Gastrocnemius medialis (tissue), 4 donors: ENCODE results near the gene ADGRB3. TPM values are rescaled to one million over a fixed set of nuclear protein-coding genes. Genes with fewer than 3 reads are reported as not detected.

Experiments used
- ATAC-seq, 2 donors: fragments of 150-250 bp; one replicate each; pipeline ENCODE4 v1.9.1; 2016
- DNase-seq, 2 donors: peaks; one replicate each; pipeline ENCODE4 v3.0.0-alpha.2; 2019
- H3K27ac ChIP-seq, 4 donors: fragments of 200-600 bp; sonication (generic); 1 replicate in 1 of 4; 2 replicates in 3 of 4; pipeline ENCODE4 v1.5.1; 2016 to 2018; ENCODE audit warnings: mild to moderate bottlenecking in 2 of 4, moderate library complexity in 1 of 4
- H3K27me3 ChIP-seq, 3 donors: fragments of 200-600 bp; sonication (generic) in 2 of 3; 1 replicate in 1 of 3; 2 replicates in 2 of 3; pipeline versions ENCODE4 v1.5.1 to v1.6.0; 2016 to 2019; ENCODE audit warnings: mild to moderate bottlenecking in 1 of 3, moderate library complexity in 1 of 3
- H3K36me3 ChIP-seq, 2 donors: fragments of 200-600 bp; sonication (generic) in 1 of 2; one replicate each; pipeline ENCODE4 v1.5.1; 2017 to 2018
- H3K4me1 ChIP-seq, 2 donors: fragments of 200-600 bp; sonication (generic) in 1 of 2; one replicate each; pipeline ENCODE4 v1.5.1; 2016 to 2017; ENCODE audit warnings: mild to moderate bottlenecking in 2 of 2
- H3K4me3 ChIP-seq, 4 donors: fragments of 200-600 bp; sonication (generic) in 3 of 4; 1 replicate in 1 of 4; 2 replicates in 3 of 4; pipeline ENCODE4 v1.5.1; 2016 to 2019; ENCODE audit warnings: mild to moderate bottlenecking in 2 of 4
- H3K9me3 ChIP-seq, 3 donors: fragments of 200-600 bp; sonication (generic) in 2 of 3; 1 replicate in 1 of 3; 2 replicates in 2 of 3; pipeline ENCODE4 v1.5.1; 2016 to 2019
- CTCF ChIP-seq, 5 experiments: fragments of 450-650 bp in 3 of 5; fragments of 200-600 bp in 2 of 5; sonication (generic) in 2 of 5; IDR thresholded peaks in 4 of 5; conservative IDR thresholded peaks in 1 of 5; 1 replicate in 4 of 5; 2 replicates in 1 of 5; pipeline ENCODE4 v1.5.1; 2016 to 2019; ENCODE audit warnings: antibody characterized with exemption in 5 of 5, mild to moderate bottlenecking in 3 of 5, moderate library complexity in 3 of 5
- POLR2A ChIP-seq, 2 donors: fragments of 450-650 bp; IDR thresholded peaks; one replicate each; pipeline ENCODE4 v1.6.1; 2017; ENCODE audit warnings: antibody characterized with exemption in 2 of 2, mild to moderate bottlenecking in 2 of 2, moderate library complexity in 2 of 2
- in situ Hi-C, 4 donors: fragments of 200-750 bp; cut with MboI; loops; one replicate each; pipeline versions ENCODE4 v1.15.0 to v1.8.0; 2017; ENCODE audit warnings: low sequenced_read_pairs in 4 of 4
- intact Hi-C: fragments of 100-400 bp; cut with DNase I; formaldehyde crosslinking; loops from one replicate; pipeline ENCODE4 v1.15.1; 2023; ENCODE audit warnings: low total_unique reads
- total RNA-seq, 4 donors: library from RNA; depleted of rRNA; stranded (reverse); fragments of >200 nt; gene quantifications; one replicate each; pipeline versions ENCODE4 v1.1.0 to v1.2.3, GENCODE V29; 2016

Gene ADGRB3
- total RNA-seq, 4 donors from 2014 or later = 0.56 to 0.58 (median 0.58) TPM; not detected in 1

- intact Hi-C loops = no loop called here
- Histone ChIP-seq H3K27ac (no peak overlapping the region), H3K36me3 (no peaks in the 10 kb centered on the region), H3K4me1 (no peaks in the 10 kb centered on the region), H3K27me3 (no peaks in the 10 kb centered on the region), H3K9me3 (no peaks in the 10 kb centered on the region), H3K4me3 (no peak overlapping the region)
- ATAC-seq (no peak), DNase-seq (no peak)
- TF ChIP-seq CTCF (IDR thresholded peaks at IDR 0.05 in 4 of 5, conservative IDR thresholded peaks at IDR 0.05 in 1 of 5) (no peak), POLR2A (IDR thresholded peaks at IDR 0.05) (no peak)
- in situ Hi-C loops = no loop called here
Measured at GRCh38 chr6:69293471-69293870, 658.4 kb downstream of the ADGRB3 start.

GRCh38 chr6:69294407-69294806, 659.3 kb downstream of the ADGRB3 start:
- no peaks in the 10 kb centered on the region for H3K36me3 ChIP-seq
- no peak overlapping the region for H3K4me3 ChIP-seq
- DNase-seq (no peak), ATAC-seq (no peak)
- no peaks in the 10 kb centered on the region for H3K27me3 ChIP-seq
- H3K9me3 ChIP-seq = no peaks in the 10 kb centered on the region
- H3K4me1 ChIP-seq = no peaks in the 10 kb centered on the region
- no peak overlapping the region for H3K27ac ChIP-seq
- TF ChIP-seq CTCF (IDR thresholded peaks at IDR 0.05 in 4 of 5, conservative IDR thresholded peaks at IDR 0.05 in 1 of 5) = no peak
- TF ChIP-seq POLR2A (IDR thresholded peaks at IDR 0.05) = no peak
- intact Hi-C loops (no loop called here), in situ Hi-C loops (no loop called here)

GRCh38 chr6:69294862-69295261, 659.8 kb downstream of the ADGRB3 start:
- no peak overlapping the region for H3K4me3 ChIP-seq
- no peak overlapping the region for H3K27ac ChIP-seq
- no peaks in the 10 kb centered on the region for H3K9me3 ChIP-seq
- no peak for DNase-seq
- ATAC-seq = no peak
- no peaks in the 10 kb centered on the region for H3K4me1 ChIP-seq
- intact Hi-C loops = no loop called here
- in situ Hi-C loops = no loop called here
- no peak for TF ChIP-seq CTCF (IDR thresholded peaks at IDR 0.05 in 4 of 5, conservative IDR thresholded peaks at IDR 0.05 in 1 of 5)
- no peak for TF ChIP-seq POLR2A (IDR thresholded peaks at IDR 0.05)
- no peaks in the 10 kb centered on the region for H3K36me3 ChIP-seq
- no peaks in the 10 kb centered on the region for H3K27me3 ChIP-seq

GRCh38 chr6:69303382-69303781, 668.3 kb downstream of the ADGRB3 start:
- ATAC-seq (no peak), DNase-seq (no peak)
- no peak overlapping the region for H3K4me3 ChIP-seq
- intact Hi-C loops (no loop called here), in situ Hi-C loops (no loop called here)
- no peaks in the 10 kb centered on the region for H3K9me3 ChIP-seq
- H3K27ac ChIP-seq = no peak overlapping the region
- H3K36me3 ChIP-seq = no peaks in the 10 kb centered on the region
- no peaks in the 10 kb centered on the region for H3K27me3 ChIP-seq
- TF ChIP-seq POLR2A (IDR thresholded peaks at IDR 0.05) = no peak
- TF ChIP-seq CTCF (IDR thresholded peaks at IDR 0.05 in 4 of 5, conservative IDR thresholded peaks at IDR 0.05 in 1 of 5) = no peak
- no peaks in the 10 kb centered on the region for H3K4me1 ChIP-seq

- no peak for DNase-seq
- no peak for ATAC-seq
- TF ChIP-seq CTCF (IDR thresholded peaks at IDR 0.05 in 4 of 5, conservative IDR thresholded peaks at IDR 0.05 in 1 of 5) (no peak), POLR2A (IDR thresholded peaks at IDR 0.05) (no peak)
- Histone ChIP-seq H3K27ac (no peak overlapping the region), H3K4me3 (no peak overlapping the region), H3K9me3 (no peaks in the 10 kb centered on the region), H3K36me3 (no peaks in the 10 kb centered on the region), H3K27me3 (no peaks in the 10 kb centered on the region), H3K4me1 (no peaks in the 10 kb centered on the region)
- intact Hi-C loops = no loop called here
- in situ Hi-C loops = no loop called here
Measured at GRCh38 chr6:69305456-69305855, 670.4 kb downstream of the ADGRB3 start.
